Nephron (organoid): ENCODE results near the gene TPGS1.

Experiments
- H3K27ac Mint-ChIP-seq, 3 experiments: 2 replicates each; pipeline ENCODE4 v1.8.0; 2020; ENCODE audit warnings: mixed read lengths in 3 of 3, mild to moderate bottlenecking in 2 of 3, moderate library complexity in 1 of 3
- H3K27me3 Mint-ChIP-seq: 2 replicates; pipeline ENCODE4 v1.8.0; 2021; ENCODE audit warnings: low read depth, mild to moderate bottlenecking, moderate library complexity, mixed read lengths
- H3K36me3 Mint-ChIP-seq: 2 replicates; pipeline ENCODE4 v1.8.0; 2020; ENCODE audit warnings: low read depth, mixed read lengths
- H3K4me1 Mint-ChIP-seq: 2 replicates; pipeline ENCODE4 v1.8.0; 2020; ENCODE audit warnings: mixed read lengths
- H3K4me3 Mint-ChIP-seq, 3 experiments: 2 replicates each; pipeline ENCODE4 v1.8.0; 2020; ENCODE audit warnings: mild to moderate bottlenecking in 3 of 3, mixed read lengths in 3 of 3, moderate library complexity in 2 of 3
- H3K9me3 Mint-ChIP-seq: 2 replicates; pipeline ENCODE4 v1.8.0; 2020; ENCODE audit warnings: mixed read lengths
- CTCF ChIP-seq, 3 experiments: fragments of 200-600 bp; sonication (generic); IDR thresholded peaks; one replicate each; pipeline ENCODE4 v1.5.0; 2021; ENCODE audit warnings: antibody characterized with exemption in 3 of 3; ENCODE audit not compliant: unreplicated experiment in 3 of 3

Gene TPGS1

GRCh38 chr19:482186-483041 is 24.9 kb upstream of the TPGS1 start:
- H3K27ac Mint-ChIP-seq = no peak overlapping the region
- H3K4me1 Mint-ChIP-seq = peaks cover 15% of the 10 kb centered on the region
- H3K9me3 Mint-ChIP-seq = peaks cover 7% of the 10 kb centered on the region
- peaks cover 4% of the 10 kb centered on the region for H3K36me3 Mint-ChIP-seq
- TF ChIP-seq CTCF (IDR thresholded peaks at IDR 0.05; ENCODE audit: unreplicated experiment in 3 of 3) = no peak
- H3K27me3 Mint-ChIP-seq = peaks cover 27% of the 10 kb centered on the region
- H3K4me3 Mint-ChIP-seq = no peak overlapping the region

DNA sequence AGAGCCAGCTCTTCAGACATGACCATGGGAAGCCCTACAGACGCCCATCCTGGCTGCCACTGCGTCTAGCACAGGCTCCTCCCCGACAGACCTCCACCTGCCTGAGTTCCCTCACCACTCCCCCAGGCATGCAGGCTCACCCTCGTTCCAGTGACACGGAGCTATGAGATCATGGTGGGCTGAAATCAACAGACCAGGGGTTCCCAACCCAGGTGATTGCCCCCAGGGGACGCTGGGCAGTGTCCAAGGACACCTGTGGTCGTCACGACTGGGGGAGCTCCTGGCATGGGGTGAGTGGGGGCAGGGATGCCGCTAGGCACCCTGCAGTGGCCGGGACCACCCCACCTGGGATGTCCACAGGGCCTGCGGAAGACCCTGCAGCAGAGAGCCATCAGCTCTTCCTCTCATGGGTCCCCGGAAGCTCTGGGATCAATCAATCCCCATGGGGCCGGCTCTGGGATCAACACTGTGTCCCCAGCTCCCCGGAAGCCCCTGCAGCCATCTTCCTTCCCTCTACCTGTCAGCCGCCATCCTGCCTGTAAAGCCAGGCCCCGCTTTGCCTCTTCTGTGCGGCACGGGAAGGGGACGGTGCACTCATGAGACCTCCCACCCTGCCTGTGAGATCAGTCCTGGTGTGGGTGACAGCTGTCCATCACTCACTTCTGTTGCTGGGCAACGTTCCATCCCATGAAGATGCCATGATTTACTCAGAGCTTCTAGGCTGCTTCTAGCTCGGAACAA is 23.8 kb upstream of the TPGS1 start:
- Mint-ChIP-seq H3K27ac (no peak overlapping the region), H3K9me3 (peaks cover 7% of the 10 kb centered on the region), H3K4me1 (peaks cover 15% of the 10 kb centered on the region), H3K36me3 (peaks cover 4% of the 10 kb centered on the region), H3K27me3 (peaks cover 27% of the 10 kb centered on the region), H3K4me3 (no peak overlapping the region)
- TF ChIP-seq CTCF (IDR thresholded peaks at IDR 0.05; ENCODE audit: unreplicated experiment in 3 of 3) = no peak

DNA sequence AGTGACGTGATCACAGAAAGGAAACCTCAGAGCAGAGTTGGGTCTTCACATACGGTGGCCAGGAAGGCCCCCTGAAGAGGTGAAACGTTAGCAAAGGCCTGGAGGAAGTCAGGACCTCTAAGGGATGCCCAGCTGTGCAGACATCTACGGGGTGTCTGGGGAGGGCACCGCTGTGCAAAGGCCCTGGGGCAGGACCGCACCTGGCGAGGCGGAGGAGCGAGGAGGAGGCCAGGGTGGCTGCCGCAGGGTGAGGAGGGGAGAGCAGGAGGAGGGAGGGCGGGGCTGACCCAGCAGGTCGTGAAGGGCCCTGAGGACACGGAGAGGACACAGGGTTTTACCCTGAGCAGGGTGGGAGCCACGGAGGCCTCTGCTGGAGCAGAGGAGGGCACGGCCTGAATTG is 22.8 kb upstream of the TPGS1 start:
- TF ChIP-seq CTCF (IDR thresholded peaks at IDR 0.05; ENCODE audit: unreplicated experiment in 3 of 3) = no peak
- Mint-ChIP-seq H3K4me1 (peaks cover 10% of the 10 kb centered on the region), H3K36me3 (peaks cover 4% of the 10 kb centered on the region), H3K27ac (no peak overlapping the region), H3K4me3 (no peak overlapping the region), H3K9me3 (peaks cover 7% of the 10 kb centered on the region), H3K27me3 (peaks cover 24% of the 10 kb centered on the region)

DNA sequence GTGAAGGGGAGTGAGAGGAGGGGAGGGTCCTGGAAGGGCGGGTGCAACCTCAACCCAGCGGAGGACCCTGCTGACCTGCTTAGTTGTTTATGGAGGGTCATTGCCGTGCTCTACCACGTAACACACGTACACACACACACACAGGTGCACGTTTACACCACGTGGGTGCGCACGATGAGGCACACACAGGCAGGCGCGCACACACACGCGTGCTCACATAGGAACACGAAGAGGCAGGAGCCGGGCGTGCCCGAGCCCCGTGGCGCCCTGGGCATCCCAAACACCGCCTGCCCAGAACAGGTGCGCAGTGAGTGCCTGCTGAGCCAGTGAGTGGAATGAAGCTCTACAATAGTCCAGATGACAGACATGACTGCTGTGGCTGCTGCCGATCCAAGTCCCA is 22.2 kb upstream of the TPGS1 start:
- Mint-ChIP-seq H3K4me1 (peaks cover 5% of the 10 kb centered on the region), H3K27me3 (peaks cover 19% of the 10 kb centered on the region), H3K9me3 (peaks cover 5% of the 10 kb centered on the region), H3K27ac (peak overlapping the region in 1 of 3 experiments; percentile 29), H3K36me3 (peaks cover 4% of the 10 kb centered on the region), H3K4me3 (peak overlapping the region; percentile 21 to 56 (median 46))
- no peak for TF ChIP-seq CTCF (IDR thresholded peaks at IDR 0.05; ENCODE audit: unreplicated experiment in 3 of 3)

GRCh38 chr19:485583-486236 is 21.6 kb upstream of the TPGS1 start:
- H3K27ac Mint-ChIP-seq = peak overlapping the region in 2 of 3 experiments; percentile 41 to 75
- peaks cover 2% of the 10 kb centered on the region for H3K9me3 Mint-ChIP-seq
- TF ChIP-seq CTCF (IDR thresholded peaks at IDR 0.05; ENCODE audit: unreplicated experiment in 3 of 3) = no peak
- peaks cover 16% of the 10 kb centered on the region for H3K27me3 Mint-ChIP-seq
- no peaks in the 10 kb centered on the region for H3K36me3 Mint-ChIP-seq
- peak overlapping the region; percentile 51 to 68 (median 56) for H3K4me3 Mint-ChIP-seq
- peaks cover 4% of the 10 kb centered on the region for H3K4me1 Mint-ChIP-seq
